ENCODE measurements around the gene RAB20. TPM values are rescaled to one million over a fixed set of nuclear protein-coding genes. Genes with fewer than 3 reads are reported as not detected.
A peak's percentile ranks its signal among the peaks of the same experiment; 100 is the strongest.

The RAB20 gene
- total RNA-seq, 6 experiments from 2014 or later = 12.5 to 47.2 (median 36.3) TPM

- H3K4me1 ChIP-seq = no peaks in the 10 kb centered on the region
- no peak overlapping the region for H3K27ac ChIP-seq
- no peak for TF ChIP-seq POLR2A (IDR thresholded peaks at IDR 0.05)
- no peak for TF ChIP-seq CTCF (IDR thresholded peaks at IDR 0.05)
- no peaks in the 10 kb centered on the region for H3K9me3 ChIP-seq
- ATAC-seq (no peak), DNase-seq (peak in 1 of 3 donors; percentile 22)
- 90% methylated on average over 5 of the region's 10 CpGs for WGBS (ENCODE audit: insufficient coverage, low coverage, low lambda C conversion rate, missing lambda C conversion rate)
- intact Hi-C loops (cut with DNase I) = no loop called here
- H3K4me3 ChIP-seq = no peak overlapping the region
- H3K36me3 ChIP-seq = no peaks in the 10 kb centered on the region
- H3K27me3 ChIP-seq = no peaks in the 10 kb centered on the region
Measured at GRCh38 chr13:110578363-110578762, 16.8 kb upstream of the RAB20 start.

GRCh38 chr13:110576736-110577476 is 15.4 kb upstream of the RAB20 start:
- Histone ChIP-seq H3K4me1 (no peaks in the 10 kb centered on the region), H3K9me3 (no peaks in the 10 kb centered on the region), H3K27me3 (no peaks in the 10 kb centered on the region), H3K4me3 (no peak overlapping the region), H3K36me3 (no peaks in the 10 kb centered on the region), H3K27ac (peak overlapping the region in 1 of 3 donors; percentile 40)
- 51% methylated on average over 11 of the region's 11 CpGs for WGBS (ENCODE audit: insufficient coverage, low coverage, low lambda C conversion rate, missing lambda C conversion rate)
- intact Hi-C loops (cut with DNase I) = no loop called here
- ATAC-seq (peak; percentile 49 to 91 (median 83)), DNase-seq (no peak)
- TF ChIP-seq POLR2A (IDR thresholded peaks at IDR 0.05) = no peak
- TF ChIP-seq CTCF (IDR thresholded peaks at IDR 0.05) = no peak

GRCh38 chr13:110576070-110576394 is 14.5 kb upstream of the RAB20 start:
- Histone ChIP-seq H3K9me3 (no peaks in the 10 kb centered on the region), H3K4me1 (no peaks in the 10 kb centered on the region), H3K36me3 (no peaks in the 10 kb centered on the region), H3K27ac (no peak overlapping the region), H3K27me3 (no peaks in the 10 kb centered on the region), H3K4me3 (no peak overlapping the region)
- 57% methylated on average over 7 of the region's 7 CpGs for WGBS (ENCODE audit: insufficient coverage, low coverage, low lambda C conversion rate, missing lambda C conversion rate)
- ATAC-seq (no peak), DNase-seq (no peak)
- no peak for TF ChIP-seq POLR2A (IDR thresholded peaks at IDR 0.05)
- intact Hi-C loops (cut with DNase I) = no loop called here

GRCh38 chr13:110575322-110576069 is 14.0 kb upstream of the RAB20 start:
- intact Hi-C loops (cut with DNase I) = no loop called here
- WGBS (ENCODE audit: insufficient coverage, low coverage, low lambda C conversion rate, missing lambda C conversion rate) = 27% methylated on average over 9 of the region's 15 CpGs
- no peaks in the 10 kb centered on the region for H3K9me3 ChIP-seq
- H3K4me3 ChIP-seq = no peak overlapping the region
- no peaks in the 10 kb centered on the region for H3K36me3 ChIP-seq
- peak in 2 of 3 donors; percentile 57 to 65 for DNase-seq
- H3K27me3 ChIP-seq = no peaks in the 10 kb centered on the region
- no peak overlapping the region for H3K27ac ChIP-seq
- no peaks in the 10 kb centered on the region for H3K4me1 ChIP-seq
- TF ChIP-seq CTCF (IDR thresholded peaks at IDR 0.05) = peak in 2 of 4 donors; percentile 11 to 27
- TF ChIP-seq POLR2A (IDR thresholded peaks at IDR 0.05) = no peak
- peak; percentile 56 to 83 (median 70) for ATAC-seq

GRCh38 chr13:110574161-110574560 is 12.6 kb upstream of the RAB20 start:
- DNase-seq = peak in 1 of 3 donors; percentile 43
- H3K27me3 ChIP-seq = no peaks in the 10 kb centered on the region
- ATAC-seq = no peak
- H3K4me1 ChIP-seq = no peaks in the 10 kb centered on the region
- no peaks in the 10 kb centered on the region for H3K9me3 ChIP-seq
- no peaks in the 10 kb centered on the region for H3K36me3 ChIP-seq
- intact Hi-C loops (cut with DNase I) = no loop called here
- TF ChIP-seq POLR2A (IDR thresholded peaks at IDR 0.05) (no peak), CTCF (IDR thresholded peaks at IDR 0.05) (no peak)
- H3K27ac ChIP-seq = no peak overlapping the region
- 49% methylated on average over 4 of the region's 9 CpGs for WGBS (ENCODE audit: insufficient coverage, low coverage, low lambda C conversion rate, missing lambda C conversion rate)
- H3K4me3 ChIP-seq = no peak overlapping the region
